GM18520 (cell line): ENCODE measurements around the gene LRG1.
"Not testable (repeated sequence)": the region's sequence is repeated elsewhere in the genome, so short reads cannot be mapped to it uniquely, and the experiment has no call there.

ENCODE experiments used
- ATAC-seq: cut with Tn5 transposase; IDR thresholded peaks from one replicate; pipeline ENCODE4 v1.9.1; 2021; ENCODE audit not compliant: unreplicated experiment

LRG1 gene

GRCh38 chr19:4576016-4576933 lies 36.4 kb upstream of the LRG1 start:
- ATAC-seq = no peak

- ATAC-seq = no peak
Measured at GRCh38 chr19:4575267-4576015, 35.6 kb upstream of the LRG1 start.

GRCh38 chr19:4573682-4574081 lies 33.8 kb upstream of the LRG1 start:
- ATAC-seq = no peak

GRCh38 chr19:4571305-4571917 lies 31.6 kb upstream of the LRG1 start:
- ATAC-seq = no peak

- ATAC-seq = no peak
Measured at GRCh38 chr19:4570916-4571304, 31.1 kb upstream of the LRG1 start.

GRCh38 chr19:4570402-4570801 lies 30.6 kb upstream of the LRG1 start:
- ATAC-seq = no peak

- no peak for ATAC-seq
Measured at GRCh38 chr19:4568886-4569285, 29.1 kb upstream of the LRG1 start.

GRCh38 chr19:4567584-4568071 lies 27.8 kb upstream of the LRG1 start:
- no peak for ATAC-seq

- no peak for ATAC-seq
Measured at GRCh38 chr19:4566402-4567051, 26.7 kb upstream of the LRG1 start.

GRCh38 chr19:4563562-4563961 lies 23.7 kb upstream of the LRG1 start:
- ATAC-seq = not testable (repeated sequence)

- ATAC-seq = not testable (repeated sequence)
Measured at GRCh38 chr19:4562085-4562484, 22.2 kb upstream of the LRG1 start.

- no peak for ATAC-seq
Measured at GRCh38 chr19:4559569-4559968, 19.7 kb upstream of the LRG1 start, which contains the start of gene SEMA6B. TSS of gene SEMA6B (minus strand) at chr19:4559684. CDS start at chr19:4558457, 1,227 bp downstream.

GRCh38 chr19:4557971-4558941 lies 18.4 kb upstream of the LRG1 start:
- no peak for ATAC-seq

GRCh38 chr19:4557144-4557970 lies 17.5 kb upstream of the LRG1 start:
- no peak for ATAC-seq

GRCh38 chr19:4556597-4557127 lies 16.8 kb upstream of the LRG1 start:
- no peak for ATAC-seq

- no peak for ATAC-seq
Measured at GRCh38 chr19:4555657-4556561, 16.1 kb upstream of the LRG1 start.

- no peak for ATAC-seq
Measured at GRCh38 chr19:4554717-4555116, 14.9 kb upstream of the LRG1 start.

GRCh38 chr19:4553775-4554174 lies 13.9 kb upstream of the LRG1 start:
- no peak for ATAC-seq
